RWPE1 (cell line): Measurements from ENCODE around the gene THRB.

Source experiments
- CTCF ChIA-PET: fragments of 350-600 bp; sonication (Branson Sonifier 250); formaldehyde crosslinking; extraction: SDS; loops from one replicate; lab custom pipeline; 2021; lab: Yijun Ruan, JAX
- POLR2A ChIA-PET: fragments of 400-600 bp; formaldehyde crosslinking; extraction: SDS; loops from one replicate; lab custom pipeline; 2020; ENCODE audit warnings: antibody characterized with exemption; ENCODE audit not compliant: low non-redundant PET; lab: Yijun Ruan, JAX
- DNase-seq: peaks from one replicate; pipeline ENCODE4 v3.0.0; 2012; ENCODE audit warnings: low spot score
- H3K27ac ChIP-seq: fragments of 450-650 bp; 2 replicates; pipeline ENCODE4 v1.5.1; 2017
- TF ChIP-seq, protein P1 (sequence below): fragments of 450-650 bp; conservative IDR thresholded peaks from 2 replicates; pipeline ENCODE4 v1.5.1; 2017; ENCODE audit warnings: low read depth, mild to moderate bottlenecking

The THRB gene

DNA sequence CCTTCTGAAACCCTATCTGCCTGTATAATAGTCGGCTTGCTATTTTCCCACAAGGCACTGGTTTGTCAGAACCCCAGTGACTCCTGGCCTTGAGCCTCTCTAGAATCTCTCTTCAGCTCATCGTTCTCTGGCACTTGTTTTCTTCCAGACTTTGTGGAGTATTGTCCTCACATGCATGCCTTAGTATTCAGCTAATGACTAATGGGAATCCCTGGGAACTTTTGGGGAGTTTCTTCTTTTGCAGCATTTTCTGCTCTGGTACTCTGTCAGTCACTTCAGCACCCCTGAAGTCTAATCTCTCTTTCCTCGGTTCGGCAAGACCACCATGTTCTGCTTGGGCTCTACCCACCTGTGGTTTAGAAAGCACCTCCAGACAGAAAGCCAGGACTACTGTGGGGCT is 35.8 kb upstream of the THRB start:
- H3K27ac ChIP-seq: no peak overlapping the region
- ChIA-PET POLR2A (no interaction called here), CTCF (no interaction called here)
- DNase-seq: no peak
- TF ChIP-seq, protein P1, sequence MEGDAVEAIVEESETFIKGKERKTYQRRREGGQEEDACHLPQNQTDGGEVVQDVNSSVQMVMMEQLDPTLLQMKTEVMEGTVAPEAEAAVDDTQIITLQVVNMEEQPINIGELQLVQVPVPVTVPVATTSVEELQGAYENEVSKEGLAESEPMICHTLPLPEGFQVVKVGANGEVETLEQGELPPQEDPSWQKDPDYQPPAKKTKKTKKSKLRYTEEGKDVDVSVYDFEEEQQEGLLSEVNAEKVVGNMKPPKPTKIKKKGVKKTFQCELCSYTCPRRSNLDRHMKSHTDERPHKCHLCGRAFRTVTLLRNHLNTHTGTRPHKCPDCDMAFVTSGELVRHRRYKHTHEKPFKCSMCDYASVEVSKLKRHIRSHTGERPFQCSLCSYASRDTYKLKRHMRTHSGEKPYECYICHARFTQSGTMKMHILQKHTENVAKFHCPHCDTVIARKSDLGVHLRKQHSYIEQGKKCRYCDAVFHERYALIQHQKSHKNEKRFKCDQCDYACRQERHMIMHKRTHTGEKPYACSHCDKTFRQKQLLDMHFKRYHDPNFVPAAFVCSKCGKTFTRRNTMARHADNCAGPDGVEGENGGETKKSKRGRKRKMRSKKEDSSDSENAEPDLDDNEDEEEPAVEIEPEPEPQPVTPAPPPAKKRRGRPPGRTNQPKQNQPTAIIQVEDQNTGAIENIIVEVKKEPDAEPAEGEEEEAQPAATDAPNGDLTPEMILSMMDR: no peak

DNA sequence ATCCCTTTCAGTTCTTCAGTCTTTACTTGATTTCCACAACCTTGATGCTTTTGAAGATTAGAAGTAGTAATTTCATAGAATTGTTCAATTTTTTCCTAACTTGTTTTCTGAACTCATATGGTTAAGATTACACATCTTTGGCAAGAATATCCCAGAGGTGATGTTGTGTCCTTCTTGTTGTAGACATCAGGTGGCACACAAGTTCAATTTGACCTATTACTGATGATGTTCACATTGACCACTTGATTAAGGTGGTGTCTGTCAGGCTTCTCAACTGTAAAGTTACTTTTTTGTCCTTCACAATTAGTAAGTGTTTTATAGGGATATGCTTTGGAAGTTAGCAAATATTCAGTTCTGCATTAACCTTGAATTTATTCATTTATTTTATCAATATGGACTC is 34.6 kb upstream of the THRB start:
- no peak for DNase-seq
- no peak overlapping the region for H3K27ac ChIP-seq
- POLR2A ChIA-PET: no interaction called here
- TF ChIP-seq, protein P1: no peak
- CTCF ChIA-PET: no interaction called here

DNA sequence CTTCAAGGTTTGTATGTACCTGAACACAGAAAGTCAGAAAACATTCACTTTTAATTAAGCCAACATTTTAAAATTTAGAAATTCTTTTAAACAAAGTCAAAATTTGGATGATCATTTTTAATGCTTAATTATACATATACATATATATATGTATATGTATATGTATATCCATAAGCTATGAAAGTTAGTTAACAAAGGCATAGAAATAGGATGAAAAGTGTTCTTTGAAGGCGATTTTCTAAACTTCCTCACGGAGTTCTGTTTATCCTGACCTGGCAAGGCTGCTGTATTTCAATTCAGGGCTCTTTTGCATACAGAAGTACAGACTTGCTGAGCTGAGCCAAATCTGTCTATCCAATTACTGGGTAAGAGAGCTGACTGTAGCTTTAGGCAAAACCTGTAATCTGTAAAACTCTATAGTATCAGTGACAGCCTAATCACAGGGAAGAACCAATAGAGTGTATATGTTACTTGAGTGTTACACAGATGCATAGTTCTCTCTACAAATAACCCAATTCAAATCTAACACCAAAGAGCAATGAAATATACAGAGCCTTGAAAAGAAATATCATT is 32.1 kb upstream of the THRB start:
- ChIA-PET CTCF (interaction anchor here (0.7 kb wide), 1 partner anchor 42 kb away, joined by 3 read pairs; no protein-coding TSS in a partner anchor), POLR2A (no interaction called here)
- H3K27ac ChIP-seq: no peak overlapping the region
- DNase-seq: no peak
- TF ChIP-seq, protein P1: no peak

DNA sequence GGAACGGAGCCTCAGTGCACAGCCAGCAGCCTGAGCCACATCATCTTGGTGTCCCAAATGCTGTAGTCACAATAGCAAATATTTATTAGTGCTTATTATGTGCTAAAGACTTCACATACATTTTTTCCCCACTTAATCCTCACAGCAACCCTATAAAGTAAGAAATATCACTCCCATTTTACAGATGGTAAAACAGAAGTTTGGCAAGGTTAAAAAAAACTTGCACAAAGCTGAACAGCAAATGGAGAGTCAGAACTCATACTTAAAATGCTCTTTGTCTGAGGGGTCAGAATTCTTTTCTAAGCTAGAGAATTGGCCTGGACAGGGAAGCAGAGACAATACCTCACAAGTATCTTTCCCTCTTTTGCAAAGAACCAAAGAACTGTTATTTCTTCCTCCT is 30.9 kb upstream of the THRB start:
- POLR2A ChIA-PET: no interaction called here
- no peak for DNase-seq
- TF ChIP-seq, protein P1: no peak
- CTCF ChIA-PET: interaction anchor here (0.5 kb wide), 1 partner anchor 319 kb away, joined by 3 read pairs; no protein-coding TSS in a partner anchor
- no peak overlapping the region for H3K27ac ChIP-seq

DNA sequence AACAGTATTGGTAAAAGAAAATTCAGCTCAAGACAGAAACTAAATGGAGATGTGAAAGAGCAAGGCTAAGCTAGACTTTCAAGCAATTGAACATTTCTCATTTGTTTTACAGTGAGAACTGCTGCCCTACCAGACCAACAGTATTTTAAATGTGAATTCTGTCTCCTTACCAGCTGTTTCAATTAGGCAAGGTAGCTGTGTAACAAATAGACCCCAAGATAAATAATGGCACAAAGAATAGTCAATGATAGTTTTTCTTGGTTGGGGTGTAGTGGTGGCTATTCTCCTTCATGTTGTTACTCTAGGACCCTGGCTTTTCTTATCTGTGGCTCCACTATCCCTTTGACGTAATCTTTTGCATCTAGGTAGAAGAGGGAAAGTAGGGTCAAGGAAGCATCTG is 30.4 kb upstream of the THRB start:
- CTCF ChIA-PET: no interaction called here
- TF ChIP-seq, protein P1: no peak
- POLR2A ChIA-PET: no interaction called here
- DNase-seq: no peak
- H3K27ac ChIP-seq: no peak overlapping the region

DNA sequence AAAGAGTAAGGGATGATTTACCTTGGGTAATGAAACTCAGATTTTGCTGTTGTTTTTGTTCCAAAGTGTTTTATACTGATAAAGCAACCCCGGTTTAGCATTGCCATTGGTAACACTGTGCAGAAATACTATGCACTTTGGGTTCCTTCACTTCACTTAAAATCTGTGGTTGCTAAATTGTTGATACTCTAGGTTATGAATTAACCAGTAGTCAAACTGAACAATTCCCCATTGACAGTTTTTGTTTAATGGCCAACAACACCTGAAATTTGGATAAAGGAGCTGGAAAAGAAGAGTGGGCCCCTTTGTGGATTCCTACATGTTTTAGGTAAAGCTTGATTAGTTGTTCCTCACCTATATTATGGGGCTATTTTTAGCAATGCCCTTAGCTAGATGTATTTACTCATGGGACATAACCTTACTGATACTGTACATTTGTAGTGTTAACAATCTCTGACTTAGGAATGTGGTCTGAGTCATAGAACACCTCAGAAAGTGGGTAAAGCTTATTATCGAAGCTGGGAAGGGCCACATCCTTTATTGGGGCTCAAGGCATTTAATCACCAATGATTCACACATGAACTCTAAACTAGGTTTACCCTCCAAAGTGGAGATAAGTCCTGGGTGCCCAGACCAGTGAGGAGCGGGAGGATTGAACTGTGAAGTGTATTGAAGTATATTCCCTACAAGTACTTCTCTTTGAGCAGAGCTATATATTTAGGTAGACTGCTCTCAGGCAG is 29.5 kb upstream of the THRB start:
- TF ChIP-seq, protein P1: no peak
- H3K27ac ChIP-seq: no peak overlapping the region
- ChIA-PET POLR2A (no interaction called here), CTCF (no interaction called here)
- DNase-seq: peak; percentile 63
